Breast epithelium (tissue), 3 donors: ENCODE data around the gene RNASEL.

Experiments used
- POLR2AphosphoS5 ChIP-seq, 3 donors: sonication (generic); formaldehyde crosslinking; IDR thresholded peaks; one replicate each; pipeline ENCODE4 v1.6.1; 2017; ENCODE audit warnings: antibody characterized with exemption in 3 of 3
- TF ChIP-seq, protein P1 (sequence below), 3 donors: fragments of 450-650 bp; IDR thresholded peaks; one replicate each; pipeline ENCODE4 v1.5.1; 2016 to 2017; ENCODE audit warnings: antibody characterized with exemption in 3 of 3, mild to moderate bottlenecking in 3 of 3, moderate library complexity in 3 of 3

DNA sequence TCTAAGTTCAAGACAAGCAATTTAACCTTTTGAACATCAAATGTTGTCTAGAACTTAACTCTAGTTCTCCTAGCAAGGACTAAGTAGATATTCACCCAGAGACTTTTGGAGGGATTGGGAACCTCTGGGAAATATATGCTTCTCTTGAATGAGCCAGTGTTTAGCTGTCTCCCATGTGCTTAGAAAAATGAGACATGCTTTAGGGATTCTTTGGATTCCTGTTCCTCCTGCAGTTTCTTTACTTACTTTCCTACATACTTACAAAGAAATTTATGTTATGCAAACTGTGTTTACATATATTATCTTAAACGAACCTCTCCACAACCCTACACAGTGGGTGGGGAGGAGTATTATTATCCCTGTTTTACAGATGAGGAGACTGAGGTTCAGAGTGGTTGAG, 39.2 kb downstream of the RNASEL start:
- TF ChIP-seq, protein P1, sequence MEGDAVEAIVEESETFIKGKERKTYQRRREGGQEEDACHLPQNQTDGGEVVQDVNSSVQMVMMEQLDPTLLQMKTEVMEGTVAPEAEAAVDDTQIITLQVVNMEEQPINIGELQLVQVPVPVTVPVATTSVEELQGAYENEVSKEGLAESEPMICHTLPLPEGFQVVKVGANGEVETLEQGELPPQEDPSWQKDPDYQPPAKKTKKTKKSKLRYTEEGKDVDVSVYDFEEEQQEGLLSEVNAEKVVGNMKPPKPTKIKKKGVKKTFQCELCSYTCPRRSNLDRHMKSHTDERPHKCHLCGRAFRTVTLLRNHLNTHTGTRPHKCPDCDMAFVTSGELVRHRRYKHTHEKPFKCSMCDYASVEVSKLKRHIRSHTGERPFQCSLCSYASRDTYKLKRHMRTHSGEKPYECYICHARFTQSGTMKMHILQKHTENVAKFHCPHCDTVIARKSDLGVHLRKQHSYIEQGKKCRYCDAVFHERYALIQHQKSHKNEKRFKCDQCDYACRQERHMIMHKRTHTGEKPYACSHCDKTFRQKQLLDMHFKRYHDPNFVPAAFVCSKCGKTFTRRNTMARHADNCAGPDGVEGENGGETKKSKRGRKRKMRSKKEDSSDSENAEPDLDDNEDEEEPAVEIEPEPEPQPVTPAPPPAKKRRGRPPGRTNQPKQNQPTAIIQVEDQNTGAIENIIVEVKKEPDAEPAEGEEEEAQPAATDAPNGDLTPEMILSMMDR (IDR thresholded peaks at IDR 0.05): no peak
- TF ChIP-seq POLR2AphosphoS5 (IDR thresholded peaks at IDR 0.05): no peak
